ENCODE measurements around the gene OR51B2. TPM values are rescaled to one million over a fixed set of nuclear protein-coding genes. Genes with fewer than 3 reads are reported as not detected.
"Not testable (repeated sequence)": the region's sequence is repeated elsewhere in the genome, so short reads cannot be mapped to it uniquely, and the experiment has no call there.

OR51B2 gene
- total RNA-seq, 4 donors from 2014 or later, result not detected

DNA sequence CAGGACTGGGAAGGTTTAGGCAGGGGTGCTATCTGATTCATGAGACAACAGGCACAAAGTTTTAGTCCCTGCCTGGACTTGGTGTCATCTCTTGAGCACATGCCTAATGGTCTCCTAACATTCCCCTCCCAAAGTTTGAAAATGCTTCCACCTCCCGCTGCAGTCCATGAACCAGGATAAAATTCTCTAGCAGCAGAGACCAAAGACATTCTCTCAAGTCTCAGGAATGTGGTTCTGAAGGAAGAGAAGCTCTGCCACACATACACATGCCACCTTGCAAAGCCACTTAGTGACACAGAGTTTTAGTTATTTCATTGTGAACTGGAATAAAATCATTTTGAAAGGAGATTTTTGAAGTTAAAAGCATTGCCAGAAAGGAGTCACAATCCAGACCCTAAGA, 42.8 kb upstream of the OR51B2 start:
- intact Hi-C loops (cut with DNase I; ENCODE audit: low total_unique reads) (no loop called here), in situ Hi-C loops (cut with MboI; ENCODE audit: low pct_ligation_motif_present in 1 of 4, low pct_unique_long_range_greater_than_20kb in 1 of 4, low sequenced_read_pairs in 3 of 4) (no loop called here)
- no peak overlapping the region for H3K27ac ChIP-seq
- H3K36me3 ChIP-seq, result no peaks in the 10 kb centered on the region
- H3K27me3 ChIP-seq, result no peaks in the 10 kb centered on the region
- H3K9me3 ChIP-seq, result no peaks in the 10 kb centered on the region
- DNase-seq, result no peak
- no peak for TF ChIP-seq POLR2AphosphoS5 (IDR thresholded peaks at IDR 0.05)
- TF ChIP-seq, protein P1, sequence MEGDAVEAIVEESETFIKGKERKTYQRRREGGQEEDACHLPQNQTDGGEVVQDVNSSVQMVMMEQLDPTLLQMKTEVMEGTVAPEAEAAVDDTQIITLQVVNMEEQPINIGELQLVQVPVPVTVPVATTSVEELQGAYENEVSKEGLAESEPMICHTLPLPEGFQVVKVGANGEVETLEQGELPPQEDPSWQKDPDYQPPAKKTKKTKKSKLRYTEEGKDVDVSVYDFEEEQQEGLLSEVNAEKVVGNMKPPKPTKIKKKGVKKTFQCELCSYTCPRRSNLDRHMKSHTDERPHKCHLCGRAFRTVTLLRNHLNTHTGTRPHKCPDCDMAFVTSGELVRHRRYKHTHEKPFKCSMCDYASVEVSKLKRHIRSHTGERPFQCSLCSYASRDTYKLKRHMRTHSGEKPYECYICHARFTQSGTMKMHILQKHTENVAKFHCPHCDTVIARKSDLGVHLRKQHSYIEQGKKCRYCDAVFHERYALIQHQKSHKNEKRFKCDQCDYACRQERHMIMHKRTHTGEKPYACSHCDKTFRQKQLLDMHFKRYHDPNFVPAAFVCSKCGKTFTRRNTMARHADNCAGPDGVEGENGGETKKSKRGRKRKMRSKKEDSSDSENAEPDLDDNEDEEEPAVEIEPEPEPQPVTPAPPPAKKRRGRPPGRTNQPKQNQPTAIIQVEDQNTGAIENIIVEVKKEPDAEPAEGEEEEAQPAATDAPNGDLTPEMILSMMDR (IDR thresholded peaks at IDR 0.05), result no peak
- TF ChIP-seq POLR2A (IDR thresholded peaks at IDR 0.05), result no peak
- TF ChIP-seq EP300 (IDR thresholded peaks at IDR 0.05; ENCODE audit: low read depth), result no peak
- H3K4me1 ChIP-seq, result no peaks in the 10 kb centered on the region
- no peak overlapping the region for H3K4me3 ChIP-seq
- 75% methylated on average over 1 of the region's 1 CpG; no CpG with 5 or more reads in 1 of the 2 donors for WGBS, 2 donors (ENCODE audit: low coverage in 1 of 2)

DNA sequence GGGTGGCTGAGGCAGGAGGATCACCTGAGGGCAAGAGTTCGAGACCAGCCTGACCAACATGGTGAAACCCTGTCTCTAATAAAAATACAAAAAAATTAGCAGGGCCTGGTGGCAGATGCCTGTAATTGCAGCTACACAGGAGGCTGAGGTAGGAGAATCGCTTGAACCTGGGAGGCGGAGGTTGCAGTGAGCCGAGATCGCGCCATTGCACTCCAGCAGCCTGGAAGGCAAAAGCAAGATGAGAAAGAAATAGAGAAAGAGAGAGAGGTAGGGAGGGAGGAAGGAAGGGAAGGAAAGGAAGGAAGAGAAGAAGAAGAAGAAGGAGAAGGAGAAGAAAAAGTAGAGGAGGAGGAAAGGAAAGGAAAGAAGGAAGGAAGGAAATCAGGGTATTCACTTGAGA, 42.3 kb upstream of the OR51B2 start:
- H3K4me3 ChIP-seq; H3K36me3 ChIP-seq; H3K27me3 ChIP-seq; H3K4me1 ChIP-seq; in situ Hi-C loops (cut with MboI; ENCODE audit: low pct_ligation_motif_present in 1 of 4, low pct_unique_long_range_greater_than_20kb in 1 of 4, low sequenced_read_pairs in 3 of 4); H3K9me3 ChIP-seq; H3K27ac ChIP-seq; intact Hi-C loops (cut with DNase I; ENCODE audit: low total_unique reads); DNase-seq: not testable (repeated sequence)
- WGBS, 2 donors (ENCODE audit: low coverage in 1 of 2), result 83 to 87% methylated on average over 6 of the region's 6 CpGs

DNA sequence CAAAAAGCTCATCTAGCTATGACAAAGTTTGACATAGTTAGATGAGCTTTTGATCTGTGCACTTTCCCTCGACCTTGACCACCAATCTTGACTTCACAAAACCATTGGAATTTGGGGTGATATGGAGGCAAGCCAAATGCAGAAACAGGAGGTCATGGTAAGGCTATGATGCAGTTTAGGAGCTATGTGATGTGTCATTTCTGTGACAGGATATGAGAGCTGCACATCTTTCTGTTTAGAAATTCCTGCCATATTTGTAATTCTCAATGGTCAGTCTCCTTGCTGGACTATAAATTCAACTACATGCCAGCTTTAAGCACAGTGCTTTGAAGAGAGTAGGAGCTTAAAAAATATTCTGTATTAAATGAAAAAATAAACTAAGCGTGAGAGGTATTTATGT, 40.1 kb upstream of the OR51B2 start:
- WGBS, 2 donors (ENCODE audit: low coverage in 1 of 2), result 48% methylated on average over 2 of the region's 2 CpGs; no CpG with 5 or more reads in 1 of the 2 donors
- intact Hi-C loops (cut with DNase I; ENCODE audit: low total_unique reads), result no loop called here
- H3K4me3 ChIP-seq, result no peak overlapping the region
- no peak overlapping the region for H3K27ac ChIP-seq
- H3K36me3 ChIP-seq, result no peaks in the 10 kb centered on the region
- no peaks in the 10 kb centered on the region for H3K4me1 ChIP-seq
- no peaks in the 10 kb centered on the region for H3K27me3 ChIP-seq
- TF ChIP-seq EP300 (IDR thresholded peaks at IDR 0.05; ENCODE audit: low read depth) (no peak), POLR2AphosphoS5 (IDR thresholded peaks at IDR 0.05) (no peak), POLR2A (IDR thresholded peaks at IDR 0.05) (no peak)
- TF ChIP-seq, protein P1 (IDR thresholded peaks at IDR 0.05), result no peak
- in situ Hi-C loops (cut with MboI; ENCODE audit: low pct_ligation_motif_present in 1 of 4, low pct_unique_long_range_greater_than_20kb in 1 of 4, low sequenced_read_pairs in 3 of 4), result no loop called here
- DNase-seq, result no peak
- H3K9me3 ChIP-seq, result no peaks in the 10 kb centered on the region

DNA sequence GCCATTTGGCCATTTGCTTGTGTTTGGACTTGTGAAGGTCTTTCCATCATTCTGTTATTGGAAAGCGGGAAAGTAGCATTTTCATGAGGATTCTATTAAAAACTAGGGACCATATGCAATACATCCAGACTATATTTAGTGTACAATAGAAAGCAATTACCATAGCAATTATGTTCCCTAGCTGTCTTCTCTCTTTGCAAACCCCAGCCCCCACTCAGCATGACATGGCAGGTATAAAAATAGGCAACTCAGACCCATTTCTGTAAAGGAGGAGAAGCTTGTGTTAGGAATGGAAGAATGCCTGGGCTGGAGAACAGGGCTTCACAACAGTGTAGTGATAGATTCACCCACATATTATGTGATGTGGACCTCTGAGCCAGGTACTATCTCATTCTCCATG, 39.6 kb upstream of the OR51B2 start:
- Histone ChIP-seq H3K27ac (no peak overlapping the region), H3K9me3 (no peaks in the 10 kb centered on the region), H3K36me3 (no peaks in the 10 kb centered on the region), H3K27me3 (no peaks in the 10 kb centered on the region), H3K4me1 (no peaks in the 10 kb centered on the region), H3K4me3 (no peak overlapping the region)
- in situ Hi-C loops (cut with MboI; ENCODE audit: low pct_ligation_motif_present in 1 of 4, low pct_unique_long_range_greater_than_20kb in 1 of 4, low sequenced_read_pairs in 3 of 4) (no loop called here), intact Hi-C loops (cut with DNase I; ENCODE audit: low total_unique reads) (no loop called here)
- TF ChIP-seq, protein P1 (IDR thresholded peaks at IDR 0.05), result no peak
- TF ChIP-seq POLR2AphosphoS5 (IDR thresholded peaks at IDR 0.05), result no peak
- no peak for TF ChIP-seq EP300 (IDR thresholded peaks at IDR 0.05; ENCODE audit: low read depth)
- no peak for TF ChIP-seq POLR2A (IDR thresholded peaks at IDR 0.05)
- no peak for DNase-seq
- 88 to 91% methylated on average over 1 of the region's 1 CpG for WGBS, 2 donors (ENCODE audit: low coverage in 1 of 2)

DNA sequence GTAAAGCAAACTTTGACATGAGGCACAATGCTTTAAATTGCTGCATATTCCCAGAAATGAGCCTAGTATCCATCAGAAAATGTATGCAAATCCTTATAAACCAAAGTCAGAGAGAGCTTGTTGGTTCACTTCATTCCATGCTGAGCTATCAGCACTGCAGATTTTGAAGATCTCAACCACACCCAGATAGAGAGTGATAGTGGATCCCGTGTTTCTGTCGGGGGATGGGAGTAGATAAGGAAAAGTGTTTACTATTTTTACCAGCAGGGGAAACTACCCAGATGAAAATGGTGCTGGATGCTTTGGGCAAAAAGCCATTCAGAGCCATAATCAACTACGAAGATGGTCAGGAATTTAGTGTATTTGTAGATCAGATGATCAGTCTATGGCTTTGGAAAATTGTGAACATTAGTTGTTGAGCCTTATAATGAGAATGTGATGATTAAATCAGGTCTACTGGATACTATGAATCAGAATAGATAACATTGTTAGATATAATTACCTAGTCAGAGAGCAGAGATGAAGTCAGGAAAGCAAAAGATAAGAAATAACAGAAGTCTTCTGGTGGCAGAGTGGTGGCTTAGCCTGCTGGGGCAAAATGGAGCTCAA, 38.0 kb upstream of the OR51B2 start:
- H3K4me3 ChIP-seq, result no peak overlapping the region
- no peaks in the 10 kb centered on the region for H3K4me1 ChIP-seq
- in situ Hi-C loops (cut with MboI; ENCODE audit: low pct_ligation_motif_present in 1 of 4, low pct_unique_long_range_greater_than_20kb in 1 of 4, low sequenced_read_pairs in 3 of 4) (no loop called here), intact Hi-C loops (cut with DNase I; ENCODE audit: low total_unique reads) (no loop called here)
- no peak for DNase-seq
- no peaks in the 10 kb centered on the region for H3K36me3 ChIP-seq
- WGBS, 2 donors (ENCODE audit: low coverage in 1 of 2), result 49 to 74% methylated on average over 3 of the region's 3 CpGs
- TF ChIP-seq POLR2A (IDR thresholded peaks at IDR 0.05) (no peak), POLR2AphosphoS5 (IDR thresholded peaks at IDR 0.05) (no peak), EP300 (IDR thresholded peaks at IDR 0.05; ENCODE audit: low read depth) (no peak)
- TF ChIP-seq, protein P1 (IDR thresholded peaks at IDR 0.05), result no peak
- H3K27me3 ChIP-seq, result no peaks in the 10 kb centered on the region
- no peaks in the 10 kb centered on the region for H3K9me3 ChIP-seq
- H3K27ac ChIP-seq, result no peak overlapping the region

DNA sequence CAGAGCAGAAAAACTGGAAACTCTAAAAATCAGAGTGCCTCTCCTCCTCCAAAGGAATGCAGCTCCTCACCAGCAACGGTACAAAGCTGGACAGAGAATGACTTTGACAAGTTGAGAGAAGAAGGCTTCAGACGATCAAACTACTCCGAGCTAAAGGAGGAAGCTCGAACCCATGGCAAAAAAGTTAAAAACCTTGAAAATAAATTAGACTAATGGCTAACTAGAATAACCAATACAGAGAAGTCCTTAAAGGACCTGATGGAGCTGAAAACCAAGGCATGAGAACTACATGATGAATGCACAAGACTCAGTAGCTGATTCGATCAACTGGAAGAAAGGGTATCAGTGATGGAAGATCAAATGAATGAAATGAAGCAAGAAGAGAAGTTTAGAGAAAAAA, 31.9 kb upstream of the OR51B2 start:
- H3K9me3 ChIP-seq; H3K4me1 ChIP-seq; intact Hi-C loops (cut with DNase I; ENCODE audit: low total_unique reads); in situ Hi-C loops (cut with MboI; ENCODE audit: low pct_ligation_motif_present in 1 of 4, low pct_unique_long_range_greater_than_20kb in 1 of 4, low sequenced_read_pairs in 3 of 4); H3K27ac ChIP-seq; H3K27me3 ChIP-seq; H3K36me3 ChIP-seq; DNase-seq; H3K4me3 ChIP-seq: not testable (repeated sequence)
- WGBS, 2 donors (ENCODE audit: low coverage in 1 of 2), result 81% methylated on average over 5 of the region's 5 CpGs; no CpG with 5 or more reads in 1 of the 2 donors
